GM12872 (cell line): Measurements from ENCODE around the gene PXT1.

ENCODE experiments used
- TF ChIP-seq, protein P1 (sequence below): IDR thresholded peaks from 3 replicates; pipeline ENCODE4 v1.5.1; 2011; ENCODE audit warnings: low read depth, mild to moderate bottlenecking, low read length, moderate library complexity; ENCODE audit not compliant: insufficient read depth

Gene PXT1

DNA sequence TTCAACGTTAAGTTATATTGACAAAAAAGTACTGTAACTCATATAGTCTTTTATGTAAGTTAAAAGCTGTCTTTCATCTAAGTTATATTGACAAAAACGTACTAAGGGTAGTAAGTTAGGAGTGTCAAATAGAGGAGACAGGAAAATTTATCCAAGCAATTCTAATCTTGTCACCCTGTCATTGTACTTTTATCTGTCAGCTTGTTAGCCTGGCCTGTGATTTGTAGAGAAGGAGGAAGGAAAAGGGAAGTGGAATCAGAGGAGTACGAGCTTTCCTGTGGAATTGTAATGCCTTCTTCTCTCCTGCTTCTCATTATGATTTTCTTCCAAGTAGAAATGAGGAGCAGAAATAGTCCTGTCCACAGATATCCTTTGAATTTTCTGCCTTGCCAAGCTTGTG is 19.0 kb upstream of the PXT1 start:
- TF ChIP-seq, protein P1, sequence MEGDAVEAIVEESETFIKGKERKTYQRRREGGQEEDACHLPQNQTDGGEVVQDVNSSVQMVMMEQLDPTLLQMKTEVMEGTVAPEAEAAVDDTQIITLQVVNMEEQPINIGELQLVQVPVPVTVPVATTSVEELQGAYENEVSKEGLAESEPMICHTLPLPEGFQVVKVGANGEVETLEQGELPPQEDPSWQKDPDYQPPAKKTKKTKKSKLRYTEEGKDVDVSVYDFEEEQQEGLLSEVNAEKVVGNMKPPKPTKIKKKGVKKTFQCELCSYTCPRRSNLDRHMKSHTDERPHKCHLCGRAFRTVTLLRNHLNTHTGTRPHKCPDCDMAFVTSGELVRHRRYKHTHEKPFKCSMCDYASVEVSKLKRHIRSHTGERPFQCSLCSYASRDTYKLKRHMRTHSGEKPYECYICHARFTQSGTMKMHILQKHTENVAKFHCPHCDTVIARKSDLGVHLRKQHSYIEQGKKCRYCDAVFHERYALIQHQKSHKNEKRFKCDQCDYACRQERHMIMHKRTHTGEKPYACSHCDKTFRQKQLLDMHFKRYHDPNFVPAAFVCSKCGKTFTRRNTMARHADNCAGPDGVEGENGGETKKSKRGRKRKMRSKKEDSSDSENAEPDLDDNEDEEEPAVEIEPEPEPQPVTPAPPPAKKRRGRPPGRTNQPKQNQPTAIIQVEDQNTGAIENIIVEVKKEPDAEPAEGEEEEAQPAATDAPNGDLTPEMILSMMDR = no peak

DNA sequence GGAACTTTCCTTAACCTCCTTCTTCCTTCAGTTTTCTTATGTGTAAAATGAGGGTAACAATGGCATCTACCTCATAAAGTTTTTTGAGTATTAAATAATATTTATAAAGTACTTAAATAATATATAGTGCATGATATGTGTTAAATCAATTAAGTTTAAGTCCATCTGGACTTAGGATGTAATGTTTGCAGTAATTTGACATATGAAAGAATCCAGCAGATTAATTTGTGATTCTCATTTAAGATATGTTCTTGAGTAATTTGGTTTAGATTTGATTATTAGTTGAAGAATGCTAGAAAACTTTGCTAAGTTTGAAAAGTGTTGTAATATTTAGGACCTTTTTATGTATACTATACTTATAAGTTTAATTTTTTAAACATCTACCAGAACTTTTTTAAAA is 18.3 kb upstream of the PXT1 start:
- TF ChIP-seq, protein P1 = no peak

DNA sequence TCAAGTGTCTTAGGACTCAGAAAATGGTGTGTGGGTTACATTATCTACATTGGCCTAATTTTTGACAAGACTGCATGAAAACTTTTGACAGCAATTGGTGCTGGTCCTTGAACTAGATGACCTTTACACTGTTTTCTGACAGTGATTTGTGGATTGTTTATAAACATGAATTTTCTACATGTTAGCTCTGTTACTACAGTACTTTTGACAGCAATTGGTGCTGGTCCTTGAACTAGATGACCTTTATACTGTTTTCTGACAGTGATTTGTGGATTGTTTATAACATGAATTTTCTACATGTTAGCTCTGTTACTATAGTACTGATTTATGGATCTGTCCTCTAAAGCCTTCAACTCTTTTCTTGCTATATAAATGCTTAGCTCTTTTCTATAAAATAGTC is 16.8 kb upstream of the PXT1 start:
- TF ChIP-seq, protein P1 = no peak

DNA sequence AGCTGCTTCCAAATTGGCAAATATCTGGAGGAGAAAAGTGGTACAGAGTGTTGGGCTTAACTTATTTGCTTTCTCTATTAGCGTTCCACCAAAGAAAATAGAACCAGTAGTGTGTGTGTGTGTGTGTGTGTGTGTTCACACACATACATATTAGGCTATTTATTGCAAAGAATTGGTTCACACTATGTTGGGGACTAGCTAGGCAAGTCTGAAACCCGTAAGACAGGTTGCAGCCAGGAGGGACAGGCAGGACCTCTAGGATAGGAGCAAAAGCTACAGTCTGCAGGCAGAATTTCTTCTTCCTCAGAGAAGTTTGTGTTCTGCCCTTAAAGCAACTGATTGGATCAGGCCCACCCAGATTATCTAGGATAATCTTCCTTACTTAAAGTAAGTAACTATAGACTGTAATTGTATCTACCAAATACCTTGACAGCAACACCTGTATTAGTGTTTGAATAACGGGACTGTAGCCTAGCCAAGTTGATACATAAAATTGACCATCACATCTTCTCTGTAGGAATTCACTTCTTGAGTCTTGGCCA is 12.9 kb upstream of the PXT1 start:
- TF ChIP-seq, protein P1 = no peak

DNA sequence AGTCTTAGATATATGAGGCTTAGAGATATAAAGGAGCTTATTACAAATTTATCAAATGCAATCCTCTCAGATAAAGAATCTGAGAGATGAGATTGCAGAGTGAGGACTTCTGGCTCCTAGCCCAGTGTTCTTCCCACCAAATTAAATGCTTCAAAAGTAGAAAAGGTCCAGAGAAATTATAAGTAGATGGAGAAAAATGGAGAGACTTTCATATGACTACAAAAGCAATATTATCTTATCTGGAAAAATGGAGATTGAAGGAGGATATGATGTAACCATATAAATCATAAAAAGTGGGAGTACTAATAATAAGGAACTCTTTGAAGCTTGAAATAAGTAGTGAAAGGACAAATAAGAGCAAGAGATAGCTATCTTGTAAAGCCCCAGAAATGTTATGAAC is 3.0 kb upstream of the PXT1 start:
- TF ChIP-seq, protein P1 = no peak

DNA sequence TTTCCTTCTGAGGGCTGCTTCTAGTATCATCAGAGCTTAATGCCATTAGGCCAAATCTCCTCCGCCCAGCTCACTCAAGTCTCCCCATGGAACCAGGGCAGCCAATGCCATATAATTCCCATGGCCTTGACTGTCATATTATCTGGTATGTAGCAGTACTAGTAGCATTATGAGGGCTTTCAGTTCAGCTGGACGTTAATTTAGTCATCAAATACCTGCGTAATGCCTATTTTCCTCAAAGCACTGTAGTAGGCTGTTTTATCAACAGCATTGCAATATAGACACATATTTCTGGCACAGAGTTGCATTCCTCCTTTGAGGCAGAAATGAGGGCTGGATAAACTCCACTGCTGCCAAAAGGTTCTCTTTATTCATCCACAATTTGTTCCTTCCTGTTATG is 1.8 kb upstream of the PXT1 start:
- TF ChIP-seq, protein P1 = no peak

DNA sequence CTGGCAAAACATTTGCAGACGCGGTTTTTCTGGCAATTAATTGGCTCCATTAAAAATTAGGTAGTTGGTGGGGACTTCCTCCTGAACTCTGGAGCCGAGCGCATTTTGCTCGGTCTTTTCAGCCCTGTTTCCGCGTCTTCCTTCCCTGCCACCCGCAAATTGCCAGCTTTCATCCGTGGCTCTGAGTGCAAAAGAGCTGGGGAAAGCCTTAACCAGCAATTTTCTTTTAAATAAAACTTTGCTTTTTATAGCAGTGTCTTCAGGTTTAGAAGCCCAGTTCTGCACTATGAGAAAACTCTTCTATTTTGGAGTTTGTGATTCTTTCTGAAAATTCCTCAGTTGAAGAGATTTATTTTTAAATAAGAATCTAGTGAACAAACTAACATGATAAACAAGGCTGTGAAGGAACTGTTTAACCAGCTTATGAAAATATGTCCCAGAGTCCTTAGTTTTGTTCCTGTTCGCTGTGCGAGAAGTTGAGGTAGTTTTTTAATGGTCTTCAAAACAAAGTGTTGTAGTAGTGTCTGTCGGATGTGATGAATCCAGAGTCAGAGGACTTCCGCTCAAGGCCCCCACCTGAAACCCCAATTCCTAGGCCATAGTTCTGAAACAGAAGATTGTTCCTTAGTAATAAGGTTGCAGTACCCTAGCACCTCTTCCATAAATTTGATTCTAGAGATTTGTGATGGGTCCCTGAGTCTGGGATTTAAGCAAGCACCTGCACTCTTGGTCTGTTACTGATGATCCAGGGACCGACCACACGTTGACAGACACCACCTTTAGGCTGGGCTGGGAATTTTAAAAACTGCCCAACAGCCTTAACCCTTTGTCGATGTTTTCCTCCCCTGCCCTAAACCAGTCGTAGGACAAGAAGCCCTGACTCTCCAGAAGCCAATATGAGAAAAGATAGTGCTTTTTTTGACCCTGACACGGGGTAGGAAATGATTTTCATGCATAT is 1.1 kb upstream of the PXT1 start:
- TF ChIP-seq, protein P1 = peak; percentile 32; the same call in 1 of the 3 replicates
